Putamen (tissue), 1 donor: Measurements from ENCODE around the gene LRRK1.

ENCODE experiments used
- DNase-seq: peaks from one replicate; pipeline ENCODE4 v3.0.0-alpha.2; 2016; ENCODE audit warnings: low spot score

LRRK1 gene

DNA sequence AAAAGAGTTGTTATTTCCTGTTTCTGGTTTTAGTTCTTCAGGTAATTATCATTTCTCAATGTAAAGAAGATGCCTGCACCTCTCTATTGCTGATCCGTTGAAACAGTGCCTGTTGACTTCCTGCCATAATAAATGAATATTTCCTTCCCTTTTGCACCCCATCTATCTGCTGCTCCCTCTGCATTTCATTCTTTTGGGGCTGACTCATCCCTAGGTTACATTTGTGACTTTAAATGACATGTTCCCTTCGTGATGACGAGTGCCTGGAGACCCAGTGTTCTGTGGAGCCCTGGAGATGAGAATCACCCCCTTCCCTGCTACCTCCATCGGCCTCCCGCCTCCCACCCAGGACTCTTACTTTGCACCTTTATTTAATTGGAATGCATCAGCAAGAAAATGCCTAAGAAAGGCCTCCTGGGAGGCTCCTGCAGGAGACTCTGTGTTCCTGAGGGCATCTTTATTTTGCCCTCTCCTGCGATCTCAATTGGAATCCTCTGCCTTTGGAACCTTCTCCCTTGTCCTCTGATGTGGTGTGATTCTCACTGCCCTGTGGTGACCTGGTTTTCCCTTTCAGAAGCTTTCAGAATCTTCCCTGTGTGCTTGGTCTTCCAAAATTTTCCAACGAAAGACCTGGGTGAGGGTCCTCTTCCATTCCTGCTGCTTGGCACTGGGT lies 13.7 kb downstream of the LRRK1 start:
- DNase-seq = no peak

- no peak for DNase-seq
Measured at GRCh38 chr15:100934166-100934565, 15.0 kb downstream of the LRRK1 start.

GRCh38 chr15:100934726-100935125 lies 15.6 kb downstream of the LRRK1 start:
- no peak for DNase-seq

GRCh38 chr15:100937171-100937570 lies 18.0 kb downstream of the LRRK1 start:
- DNase-seq = no peak

DNA sequence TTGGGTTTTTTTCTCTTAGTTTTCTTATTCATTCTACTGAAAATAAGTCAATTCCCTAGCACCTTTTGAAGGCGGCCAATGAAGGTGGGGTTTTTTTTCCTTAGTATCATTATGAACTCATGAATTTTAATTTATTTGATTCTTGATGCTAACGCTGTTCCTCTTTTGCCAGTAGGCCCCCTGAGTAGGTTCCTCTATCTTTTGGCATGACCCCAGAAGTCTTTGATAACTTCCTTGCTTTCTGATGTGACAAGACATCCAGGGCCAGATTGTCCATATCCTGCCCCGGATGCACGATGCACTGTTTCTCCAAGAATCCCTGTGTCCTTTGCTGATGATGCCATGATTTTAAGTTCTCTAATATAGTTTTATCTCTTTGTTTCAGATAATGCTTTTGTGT lies 20.6 kb downstream of the LRRK1 start:
- no peak for DNase-seq

DNA sequence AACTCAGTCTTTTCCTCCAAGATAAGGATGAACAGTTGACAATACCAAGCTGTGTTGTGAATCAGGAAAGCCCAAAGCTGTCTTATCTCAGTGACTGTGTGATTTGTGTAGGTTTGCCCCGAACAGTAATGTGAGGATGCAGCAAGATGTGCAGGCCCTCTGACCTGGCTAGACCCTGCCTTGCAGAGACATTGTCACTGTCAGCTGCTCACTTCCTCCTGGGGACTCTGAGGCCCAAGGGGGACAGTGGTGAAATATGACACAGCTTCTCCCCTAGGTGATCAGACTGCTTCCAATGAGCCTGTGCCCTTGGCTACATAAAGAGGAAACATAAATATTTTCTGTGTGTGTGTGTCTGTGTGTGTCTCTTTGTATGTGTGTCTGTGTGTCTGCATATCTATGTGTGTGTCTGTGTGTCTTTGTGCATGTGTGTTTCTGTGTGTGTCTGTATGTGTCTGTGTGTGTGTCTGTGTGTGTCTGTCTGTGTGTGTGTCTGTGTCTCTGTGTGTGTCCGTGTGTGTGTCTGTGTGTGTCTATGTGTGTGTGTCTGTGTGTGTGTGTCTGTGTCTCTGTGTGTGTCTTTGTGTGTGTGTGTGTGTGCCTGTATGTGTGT lies 21.7 kb downstream of the LRRK1 start:
- DNase-seq = no peak

DNA sequence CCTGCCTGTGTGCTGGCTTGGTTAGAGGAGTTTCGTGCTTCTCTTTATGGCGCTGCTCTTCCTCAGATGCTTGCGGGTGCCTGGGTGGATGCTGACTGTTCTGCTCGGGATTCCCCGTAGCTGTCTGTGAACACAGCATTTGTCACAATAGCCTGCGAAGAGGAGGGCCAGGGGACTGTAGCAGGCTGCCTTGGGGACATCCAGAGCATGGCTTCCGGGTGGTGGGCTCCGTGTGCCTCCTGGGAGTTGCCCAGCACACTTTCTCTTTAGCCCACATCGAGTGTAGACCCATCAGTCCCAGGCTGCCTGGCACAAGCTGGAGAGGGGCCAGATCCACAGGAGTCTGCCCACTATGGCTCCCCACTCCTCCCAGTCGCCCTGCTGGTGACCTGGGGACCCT lies 22.4 kb downstream of the LRRK1 start:
- DNase-seq = no peak

GRCh38 chr15:100942656-100943425 lies 23.7 kb downstream of the LRRK1 start:
- no peak for DNase-seq

- DNase-seq = no peak
Measured at GRCh38 chr15:100944244-100944895, 25.2 kb downstream of the LRRK1 start.

GRCh38 chr15:100944986-100945385 lies 25.8 kb downstream of the LRRK1 start:
- DNase-seq = no peak

DNA sequence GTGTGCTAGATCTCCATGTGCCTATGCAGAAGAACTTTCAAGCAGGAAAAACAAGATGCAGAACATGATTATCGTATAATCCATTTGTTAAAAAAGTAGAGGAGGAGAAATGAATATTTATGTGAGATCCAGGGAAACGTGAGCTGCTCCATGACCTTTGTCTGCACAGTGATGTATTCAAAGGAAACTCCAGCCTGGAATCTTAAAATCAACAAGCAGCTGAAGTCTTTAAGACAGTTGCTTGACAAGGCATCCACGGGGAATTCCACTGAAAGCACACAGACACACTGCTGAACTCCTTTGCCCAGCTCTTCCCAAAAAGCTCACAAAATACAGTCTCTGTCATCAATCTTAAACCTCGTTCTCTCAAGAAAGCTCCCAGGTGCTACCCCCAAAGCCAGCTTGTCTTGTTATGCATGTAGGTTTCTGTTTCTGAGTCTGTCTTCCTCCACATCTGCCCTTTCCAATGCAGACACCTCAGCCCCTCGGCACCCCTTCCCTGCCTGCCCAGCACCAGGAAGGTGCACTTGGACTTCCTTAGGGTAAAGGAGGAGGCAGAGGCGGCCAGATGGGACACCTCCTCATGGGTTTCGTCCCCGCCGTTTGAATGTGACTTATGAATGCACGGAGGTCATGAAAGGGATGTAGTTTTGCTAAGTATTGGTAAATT lies 28.7 kb downstream of the LRRK1 start:
- no peak for DNase-seq

- no peak for DNase-seq
Measured at GRCh38 chr15:100948430-100948762, 29.2 kb downstream of the LRRK1 start.

- DNase-seq = no peak
Measured at GRCh38 chr15:100949691-100950090, 30.5 kb downstream of the LRRK1 start.

GRCh38 chr15:100951965-100952364 lies 32.8 kb downstream of the LRRK1 start:
- no peak for DNase-seq

DNA sequence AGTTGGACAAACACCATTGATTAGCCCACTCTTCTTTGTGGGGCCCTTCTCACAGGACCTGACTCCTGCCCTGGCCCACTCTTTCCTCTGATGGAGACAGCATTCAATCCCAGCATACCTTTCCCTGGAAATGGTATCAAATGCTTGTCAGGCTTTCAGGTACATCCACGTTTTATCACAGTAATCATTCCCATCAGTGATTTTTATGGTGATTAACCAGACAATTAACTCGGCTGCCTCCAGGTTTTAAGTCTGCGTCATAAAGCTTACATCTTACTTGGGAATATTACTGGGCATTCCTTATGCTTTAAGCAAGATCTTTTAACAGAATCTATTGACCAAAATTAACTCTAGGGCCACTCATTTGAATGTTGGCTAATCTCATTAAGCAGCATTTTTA lies 33.4 kb downstream of the LRRK1 start:
- DNase-seq = no peak

DNA sequence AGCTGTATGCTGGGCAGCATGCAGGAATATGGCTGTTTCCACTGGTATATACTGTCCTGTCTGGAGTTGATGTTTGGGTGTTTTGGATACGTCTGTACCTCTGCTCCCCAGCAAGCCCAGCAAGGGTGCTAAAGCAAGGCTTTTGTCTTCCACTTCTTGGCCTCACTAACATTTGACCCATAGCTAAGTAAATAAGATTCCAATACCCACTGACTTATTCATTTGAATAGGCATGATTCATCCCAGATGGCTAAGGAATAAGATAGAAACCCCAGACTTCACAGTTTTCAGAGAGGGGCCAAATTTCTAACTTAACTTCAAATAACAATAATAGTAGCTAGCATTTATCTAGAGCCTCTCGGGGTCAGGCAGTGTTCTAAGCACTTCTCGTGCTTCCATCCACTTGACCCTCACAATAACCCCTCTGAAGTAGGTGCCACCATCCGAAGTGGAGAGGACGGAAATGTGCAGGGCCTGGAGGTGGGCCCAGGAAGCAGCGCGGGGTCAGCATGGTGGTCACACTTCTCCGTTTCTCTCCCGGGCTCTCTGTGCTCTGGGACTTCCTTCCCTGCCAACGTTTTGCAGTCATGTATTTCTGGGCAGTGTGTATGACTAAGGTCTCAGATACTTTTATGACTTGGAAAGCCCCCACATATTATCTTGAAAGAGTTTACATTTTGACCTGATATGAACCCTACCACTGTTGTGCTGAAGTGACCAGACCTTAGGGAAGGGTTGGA lies 39.3 kb downstream of the LRRK1 start:
- no peak for DNase-seq

GRCh38 chr15:100959066-100960050 lies 40.2 kb downstream of the LRRK1 start:
- DNase-seq = no peak

DNA sequence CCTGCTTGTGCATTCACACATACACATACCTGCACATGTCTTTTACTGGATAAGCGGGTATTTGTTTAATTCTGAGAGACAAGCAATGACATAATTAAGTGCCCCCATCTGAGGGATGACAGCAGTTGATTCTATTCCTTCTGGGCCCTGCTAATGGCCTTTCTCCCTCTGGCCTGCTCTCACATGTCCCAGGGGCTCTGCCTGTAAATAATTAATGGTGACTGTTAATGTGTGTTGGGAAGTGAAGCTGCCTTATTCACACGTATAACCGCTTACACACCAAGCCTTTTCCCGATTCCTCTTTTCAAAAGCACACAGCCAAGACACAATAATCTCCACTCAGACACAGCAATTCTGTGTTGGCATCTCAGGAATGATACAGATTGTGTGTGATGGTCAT lies 47.8 kb downstream of the LRRK1 start:
- no peak for DNase-seq

- DNase-seq = no peak
Measured at GRCh38 chr15:100968050-100968966, 49.2 kb downstream of the LRRK1 start.
